ENCODE data around the gene TRAPPC8.

GRCh38 chr18:31931886-31932240 lies 11.1 kb downstream of the TRAPPC8 start:
- no peak for TF ChIP-seq CTCF (conservative IDR thresholded peaks at IDR 0.05; ENCODE audit: low read length)
- TF ChIP-seq EZH2phosphoT487 (IDR thresholded peaks at IDR 0.05; ENCODE audit: borderline replicate concordance) = no peak
